Smooth muscle cell of trachea (primary cell): ENCODE results near the gene F5. TPM values are rescaled to one million over a fixed set of nuclear protein-coding genes. Genes with fewer than 3 reads are reported as not detected.

Experiments used
- total RNA-seq: library from RNA; depleted of rRNA; stranded (reverse); fragments of >200 nt; gene quantifications from 2 replicates; pipeline ENCODE4 v1.2.1, GENCODE V29; 2014

Gene F5
- under 0.01 TPM in 1 of 2 replicates, not detected in the other for total RNA-seq

DNA sequence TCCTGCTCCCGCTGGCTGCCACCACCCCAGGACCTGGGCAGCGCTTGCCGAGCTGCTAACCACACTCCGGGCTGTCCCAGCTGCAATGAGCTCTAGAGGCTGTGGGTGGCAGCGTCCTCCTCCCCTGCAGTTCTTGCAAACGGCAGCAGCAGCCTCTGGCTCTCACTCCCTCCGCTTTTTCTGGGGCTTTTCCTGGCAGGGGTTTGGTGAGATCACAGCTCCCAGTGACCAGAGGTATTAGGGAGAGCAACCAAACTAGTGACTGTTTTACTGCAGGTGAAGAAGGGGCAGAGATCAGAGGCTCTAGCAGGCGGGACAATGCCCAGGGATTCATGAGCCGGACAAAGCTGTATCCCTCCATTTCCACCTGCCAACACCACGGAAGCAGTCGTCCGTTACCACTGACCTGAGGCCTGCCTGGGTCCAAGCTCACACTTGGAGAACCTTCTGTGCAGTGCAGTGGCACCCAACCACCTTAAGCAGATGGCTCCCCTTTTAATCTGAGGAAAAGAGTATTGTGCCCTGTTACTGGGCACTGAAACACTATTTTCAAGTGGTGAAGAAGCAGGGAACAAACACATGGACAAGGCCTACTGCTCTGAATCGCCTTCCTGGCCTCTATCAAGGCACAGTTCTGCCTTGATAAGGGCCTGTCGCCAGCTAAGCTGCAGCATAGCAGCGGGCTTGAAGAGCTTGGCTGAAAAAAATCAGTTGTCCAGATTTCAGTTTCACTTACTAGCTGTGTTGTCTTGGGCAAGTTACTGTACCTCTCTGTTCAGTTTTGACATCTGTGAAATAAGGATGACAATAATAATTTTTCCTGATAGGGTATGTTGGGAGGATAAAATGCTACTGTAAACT is at the start of gene F5:
Gene F5, minus strand, starts transcription at position 87 of the 861 bp plus-strand sequence. CDS start 95 bp downstream, outside the sequence.

DNA sequence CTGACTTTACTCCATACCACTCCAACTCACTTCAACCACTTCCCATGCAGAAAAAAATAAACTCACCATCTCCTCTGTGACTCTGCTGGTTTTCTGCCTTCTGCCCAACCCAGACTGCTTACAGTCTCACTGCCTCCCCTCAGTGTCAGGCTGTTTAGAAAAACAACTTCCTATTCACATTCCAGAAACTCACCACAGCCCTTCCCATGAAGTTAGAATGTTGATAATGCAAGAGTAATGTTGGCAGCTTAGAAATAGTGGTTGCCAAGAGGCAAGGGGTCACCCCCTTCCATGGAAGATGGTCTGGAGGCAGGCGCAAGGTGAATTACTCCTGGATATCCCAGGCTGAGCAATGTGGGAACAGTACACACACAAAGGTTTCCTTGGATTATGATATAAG is 43.7 kb upstream of the F5 start, which contains the start of gene SELP:
Gene SELP, minus strand, starts transcription at position 119 of the 400 bp plus-strand sequence. Its CDS starts 50 bp downstream, at position 69.

DNA sequence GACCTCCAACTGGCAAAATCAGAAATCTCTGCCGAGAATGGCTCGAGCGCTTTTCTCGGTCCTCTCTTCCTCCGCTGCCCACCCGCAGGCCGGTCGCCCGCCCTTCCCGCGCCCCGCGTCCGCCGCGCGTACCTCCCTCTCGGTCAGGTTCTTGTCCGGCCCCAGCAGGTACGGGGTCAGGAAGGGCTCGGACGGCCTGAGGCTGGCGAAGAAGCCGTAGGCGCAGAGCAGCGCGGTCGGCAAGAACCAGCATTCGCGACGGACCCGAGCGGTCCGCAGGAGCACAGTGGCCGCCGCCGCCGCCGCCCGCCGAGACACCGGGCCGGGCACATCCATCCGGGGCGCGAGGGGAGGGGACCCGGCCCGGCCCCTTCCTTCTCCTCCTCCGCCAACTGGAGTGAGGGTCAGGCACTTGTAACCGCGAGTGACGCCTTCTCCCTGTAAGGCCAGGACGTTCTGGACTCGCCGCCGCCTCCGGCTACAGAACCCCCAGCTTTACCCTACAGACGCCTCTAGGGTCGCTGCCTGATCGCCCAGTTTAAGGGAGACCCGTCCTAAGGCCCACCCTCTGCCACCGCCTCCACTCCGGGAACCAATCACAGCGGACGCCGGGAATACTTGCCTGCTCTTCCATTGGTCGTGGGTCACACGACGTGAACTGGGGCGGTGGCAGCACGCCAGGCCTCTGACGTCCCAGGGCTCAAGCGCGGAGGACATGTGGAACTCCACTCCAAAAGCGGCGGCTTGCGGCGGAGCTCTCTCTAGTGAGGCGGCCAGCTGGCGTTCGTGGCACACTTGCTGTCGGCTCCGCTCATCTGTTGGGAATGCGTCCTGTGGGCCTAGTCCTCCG is 100.6 kb downstream of the F5 start, which contains the start of gene SLC19A2:
Gene SLC19A2, minus strand, starts transcription at position 514 of the 850 bp plus-strand sequence. Its CDS starts 178 bp downstream, at position 336.

Other genes starting within 250 kb of the F5 start
- 16.7 and 39.0 TPM in 2 replicates for gene NME7, start 218.7 kb downstream of the F5 start, total RNA-seq
- 27.5 and 40.7 TPM in 2 replicates for gene BLZF1, start 218.3 kb downstream of the F5 start, total RNA-seq
- 0.50 and 1.0 TPM in 2 replicates for gene CCDC181, start 159.0 kb downstream of the F5 start, total RNA-seq
- gene SLC19A2, start 100.5 kb downstream of the F5 start, total RNA-seq: 8.0 and 8.9 TPM in 2 replicates
- gene SELP, start 43.6 kb upstream of the F5 start, total RNA-seq: not detected in 2 replicates
- gene SELL, start 125.1 kb upstream of the F5 start, total RNA-seq: 0.15 and 0.50 TPM in 2 replicates
- 0.17 TPM in 1 of 2 replicates, not detected in the other for gene SELE, start 147.6 kb upstream of the F5 start, total RNA-seq
- gene METTL18, start 208.4 kb upstream of the F5 start, total RNA-seq: 5.1 and 8.9 TPM in 2 replicates